ENCODE results near the gene CAMTA1. TPM values are rescaled to one million over a fixed set of nuclear protein-coding genes. Genes with fewer than 3 reads are reported as not detected.

The CAMTA1 gene
- total RNA-seq, 2 donors from 2014 or later: 105 to 113 TPM

DNA sequence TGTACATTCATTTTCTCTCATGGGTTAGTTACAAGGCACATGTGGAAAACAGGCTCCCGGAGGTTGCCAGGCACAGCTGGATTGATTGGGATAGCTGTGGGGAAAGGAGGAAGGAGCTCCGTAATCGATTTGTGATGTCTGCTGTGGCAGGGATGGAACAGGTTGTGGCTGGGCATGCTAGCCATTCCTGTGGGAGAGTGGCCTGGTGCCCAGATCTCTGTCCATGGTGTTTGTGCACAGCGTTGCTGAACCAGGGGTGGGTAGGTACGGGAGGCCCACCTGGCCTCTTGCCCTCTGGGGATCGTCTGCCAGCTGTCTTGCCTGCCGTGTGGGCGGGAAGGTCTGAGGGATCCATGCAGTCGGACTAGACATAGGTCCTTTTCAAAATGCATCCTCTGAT is 683.0 kb downstream of the CAMTA1 start:
- Histone ChIP-seq H3K9me3 (no peaks in the 10 kb centered on the region), H3K27me3 (replicated peaks; ENCODE audit: insufficient read depth) (no peaks in the 10 kb centered on the region), H3K4me1 (ENCODE audit: control insufficient read depth in 1 of 2, low read depth in 2 of 2) (peaks cover 25 to 39% of the 10 kb centered on the region in 2 donors), H3K27ac (no peak overlapping the region), H3K4me3 (no peak overlapping the region), H3K36me3 (no peaks in the 10 kb centered on the region)
- DNase-seq (ENCODE audit: low spot score) (no peak), ATAC-seq (ENCODE audit: insufficient number of reproducible peaks, low FRiP score, low read depth) (no peak)
- TF ChIP-seq, protein P1, sequence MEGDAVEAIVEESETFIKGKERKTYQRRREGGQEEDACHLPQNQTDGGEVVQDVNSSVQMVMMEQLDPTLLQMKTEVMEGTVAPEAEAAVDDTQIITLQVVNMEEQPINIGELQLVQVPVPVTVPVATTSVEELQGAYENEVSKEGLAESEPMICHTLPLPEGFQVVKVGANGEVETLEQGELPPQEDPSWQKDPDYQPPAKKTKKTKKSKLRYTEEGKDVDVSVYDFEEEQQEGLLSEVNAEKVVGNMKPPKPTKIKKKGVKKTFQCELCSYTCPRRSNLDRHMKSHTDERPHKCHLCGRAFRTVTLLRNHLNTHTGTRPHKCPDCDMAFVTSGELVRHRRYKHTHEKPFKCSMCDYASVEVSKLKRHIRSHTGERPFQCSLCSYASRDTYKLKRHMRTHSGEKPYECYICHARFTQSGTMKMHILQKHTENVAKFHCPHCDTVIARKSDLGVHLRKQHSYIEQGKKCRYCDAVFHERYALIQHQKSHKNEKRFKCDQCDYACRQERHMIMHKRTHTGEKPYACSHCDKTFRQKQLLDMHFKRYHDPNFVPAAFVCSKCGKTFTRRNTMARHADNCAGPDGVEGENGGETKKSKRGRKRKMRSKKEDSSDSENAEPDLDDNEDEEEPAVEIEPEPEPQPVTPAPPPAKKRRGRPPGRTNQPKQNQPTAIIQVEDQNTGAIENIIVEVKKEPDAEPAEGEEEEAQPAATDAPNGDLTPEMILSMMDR (IDR thresholded peaks at IDR 0.05): no peak

- Histone ChIP-seq H3K36me3 (no peaks in the 10 kb centered on the region), H3K9me3 (no peaks in the 10 kb centered on the region), H3K4me3 (no peak overlapping the region), H3K27me3 (replicated peaks; ENCODE audit: insufficient read depth) (no peaks in the 10 kb centered on the region), H3K27ac (peak overlapping the region; percentile 1 to 77), H3K4me1 (ENCODE audit: control insufficient read depth in 1 of 2, low read depth in 2 of 2) (peaks cover 25 to 39% of the 10 kb centered on the region in 2 donors)
- DNase-seq (ENCODE audit: low spot score) (no peak), ATAC-seq (ENCODE audit: insufficient number of reproducible peaks, low FRiP score, low read depth) (peak; percentile 58)
- TF ChIP-seq, protein P1 (IDR thresholded peaks at IDR 0.05): no peak
Measured at GRCh38 chr1:7469255-7469938, 684.1 kb downstream of the CAMTA1 start.

- peak; percentile 87 for ATAC-seq (ENCODE audit: insufficient number of reproducible peaks, low FRiP score, low read depth)
- TF ChIP-seq, protein P1 (IDR thresholded peaks at IDR 0.05): no peak
- H3K27me3 ChIP-seq (replicated peaks; ENCODE audit: insufficient read depth): no peaks in the 10 kb centered on the region
- H3K36me3 ChIP-seq: no peaks in the 10 kb centered on the region
- peak overlapping the region; percentile 60 to 77 for H3K27ac ChIP-seq
- H3K4me1 ChIP-seq (ENCODE audit: control insufficient read depth in 1 of 2, low read depth in 2 of 2): peaks cover 25 to 39% of the 10 kb centered on the region in 2 donors
- DNase-seq (ENCODE audit: low spot score): peak; percentile 64
- H3K9me3 ChIP-seq: no peaks in the 10 kb centered on the region
- H3K4me3 ChIP-seq: no peak overlapping the region
Measured at GRCh38 chr1:7470904-7471638, 685.8 kb downstream of the CAMTA1 start.

DNA sequence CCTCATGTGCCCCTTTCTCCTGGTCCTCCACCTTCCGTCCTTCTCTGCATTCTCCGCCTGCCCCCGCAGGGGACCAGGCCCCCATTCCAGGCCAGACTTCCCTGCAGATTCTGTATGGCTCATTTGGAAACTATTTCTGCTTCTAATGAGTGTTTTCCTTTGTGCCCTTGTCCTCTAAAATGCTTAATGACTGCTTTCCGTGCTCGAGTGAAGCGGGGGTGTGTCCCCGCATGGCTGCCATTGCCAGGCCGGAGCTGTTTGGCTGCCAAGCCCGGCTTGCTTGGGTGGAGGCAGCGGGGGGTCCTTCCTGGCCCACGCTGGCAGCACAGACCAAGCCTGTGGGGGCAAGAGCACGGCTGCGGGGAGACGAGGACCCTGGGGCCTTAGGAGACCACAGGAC is 686.6 kb downstream of the CAMTA1 start:
- TF ChIP-seq, protein P1 (IDR thresholded peaks at IDR 0.05): no peak
- H3K27me3 ChIP-seq (replicated peaks; ENCODE audit: insufficient read depth): no peaks in the 10 kb centered on the region
- DNase-seq (ENCODE audit: low spot score): no peak
- no peak overlapping the region for H3K4me3 ChIP-seq
- H3K27ac ChIP-seq: peak overlapping the region; percentile 60 to 77
- no peaks in the 10 kb centered on the region for H3K36me3 ChIP-seq
- no peak for ATAC-seq (ENCODE audit: insufficient number of reproducible peaks, low FRiP score, low read depth)
- peaks cover 25 to 39% of the 10 kb centered on the region in 2 donors for H3K4me1 ChIP-seq (ENCODE audit: control insufficient read depth in 1 of 2, low read depth in 2 of 2)
- no peaks in the 10 kb centered on the region for H3K9me3 ChIP-seq
